Bladder microvascular endothelial cell (primary cell): ENCODE data around the gene SMTN. TPM values are rescaled to one million over a fixed set of nuclear protein-coding genes. Genes with fewer than 3 reads are reported as not detected.

Experiments
- total RNA-seq: library from RNA; depleted of rRNA; stranded (reverse); fragments of >200 nt; gene quantifications from 2 replicates; pipeline ENCODE4 v1.2.3, GENCODE V29; 2014

Gene SMTN
- total RNA-seq = 150 and 177 TPM in 2 replicates

GRCh38 chr22:31080848-31081649, at the start of gene SMTN:
TSS of gene SMTN (plus strand) at chr22:31081318. CDS start at chr22:31083259, 1,941 bp downstream.

GRCh38 chr22:31107178-31107893, 26.2 kb downstream of the SMTN start, which contains the start of gene SELENOM:
TSS of gene SELENOM (minus strand) at chr22:31107568. CDS start at chr22:31107505, 63 bp downstream.

GRCh38 chr22:31122532-31123291, 41.6 kb downstream of the SMTN start, which contains the start of gene INPP5J:
TSS of gene INPP5J (plus strand) at chr22:31122966. CDS start at chr22:31123015, 49 bp downstream.

GRCh38 chr22:31139866-31140716, 59.0 kb downstream of the SMTN start, which contains the start of gene PLA2G3:
TSS of gene PLA2G3 (minus strand) at chr22:31140508. CDS start at chr22:31140354, 154 bp downstream.

Other genes with a start within 250 kb of the SMTN start
- 9.2 and 23.3 TPM in 2 replicates for gene MORC2, start 112.5 kb upstream of the SMTN start, total RNA-seq
- 21.4 and 59.2 TPM in 2 replicates for gene TUG1, start 112.1 kb upstream of the SMTN start, total RNA-seq
- gene SELENOM, start 26.2 kb downstream of the SMTN start, total RNA-seq = 17.5 and 40.7 TPM in 2 replicates
- 0.50 TPM in 1 of 2 replicates, not detected in the other for gene INPP5J, start 41.6 kb downstream of the SMTN start, total RNA-seq
- gene PLA2G3, start 59.2 kb downstream of the SMTN start, total RNA-seq = not detected in 2 replicates
- gene RNF185, start 78.9 kb downstream of the SMTN start, total RNA-seq = 19.9 and 32.8 TPM in 2 replicates
- gene LIMK2, start 131.0 kb downstream of the SMTN start, total RNA-seq = 76.1 and 100 TPM in 2 replicates
- 14.7 and 27.9 TPM in 2 replicates for gene PIK3IP1, start 211.2 kb downstream of the SMTN start, total RNA-seq